NB4 (cell line): Measurements from ENCODE around the gene CDON.

Experiments
- MYC ChIP-seq: IDR thresholded peaks from 2 replicates; pipeline ENCODE4 v1.6.1; 2011; ENCODE audit warnings: low read depth, low read length
- POLR2A ChIP-seq: IDR thresholded peaks from 2 replicates; pipeline ENCODE4 v1.6.1; 2011; ENCODE audit warnings: mild to moderate bottlenecking; ENCODE audit not compliant: insufficient read length; ENCODE audit errors: extremely low read depth
- TF ChIP-seq, protein P1 (sequence below): IDR thresholded peaks from one replicate; pipeline ENCODE4 v1.5.1; 2012; ENCODE audit warnings: low read depth, low read length

GRCh38 chr11:125945797-125946520, 116.7 kb downstream of the CDON start, which contains the start of gene VSIG10L2:
- TF ChIP-seq, protein P1, sequence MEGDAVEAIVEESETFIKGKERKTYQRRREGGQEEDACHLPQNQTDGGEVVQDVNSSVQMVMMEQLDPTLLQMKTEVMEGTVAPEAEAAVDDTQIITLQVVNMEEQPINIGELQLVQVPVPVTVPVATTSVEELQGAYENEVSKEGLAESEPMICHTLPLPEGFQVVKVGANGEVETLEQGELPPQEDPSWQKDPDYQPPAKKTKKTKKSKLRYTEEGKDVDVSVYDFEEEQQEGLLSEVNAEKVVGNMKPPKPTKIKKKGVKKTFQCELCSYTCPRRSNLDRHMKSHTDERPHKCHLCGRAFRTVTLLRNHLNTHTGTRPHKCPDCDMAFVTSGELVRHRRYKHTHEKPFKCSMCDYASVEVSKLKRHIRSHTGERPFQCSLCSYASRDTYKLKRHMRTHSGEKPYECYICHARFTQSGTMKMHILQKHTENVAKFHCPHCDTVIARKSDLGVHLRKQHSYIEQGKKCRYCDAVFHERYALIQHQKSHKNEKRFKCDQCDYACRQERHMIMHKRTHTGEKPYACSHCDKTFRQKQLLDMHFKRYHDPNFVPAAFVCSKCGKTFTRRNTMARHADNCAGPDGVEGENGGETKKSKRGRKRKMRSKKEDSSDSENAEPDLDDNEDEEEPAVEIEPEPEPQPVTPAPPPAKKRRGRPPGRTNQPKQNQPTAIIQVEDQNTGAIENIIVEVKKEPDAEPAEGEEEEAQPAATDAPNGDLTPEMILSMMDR, result no peak
- TF ChIP-seq MYC (no peak), POLR2A (no peak)
